Esophagus mucosa (tissue), 1 donor: ENCODE results near the gene MRAP2. TPM values are rescaled to one million over a fixed set of nuclear protein-coding genes. Genes with fewer than 3 reads are reported as not detected.
A peak's percentile ranks its signal among the peaks of the same experiment; 100 is the strongest.
"Not testable (repeated sequence)": the region's sequence is repeated elsewhere in the genome, so short reads cannot be mapped to it uniquely, and the experiment has no call there.

Experiments used
- ATAC-seq: fragments of 200-7000 bp; cut with Tn5 transposase; one replicate; pipeline ENCODE4 v1.9.1; 2020
- total RNA-seq: library from RNA; stranded (reverse); gene quantifications from one replicate; pipeline ENCODE4 v1.2.4, GENCODE V29; 2023
- donor health status: DM: yes; HTN: yes; CAD: no.

Gene MRAP2
- total RNA-seq, 1 donor from 2014 or later, result 1.0 TPM

DNA sequence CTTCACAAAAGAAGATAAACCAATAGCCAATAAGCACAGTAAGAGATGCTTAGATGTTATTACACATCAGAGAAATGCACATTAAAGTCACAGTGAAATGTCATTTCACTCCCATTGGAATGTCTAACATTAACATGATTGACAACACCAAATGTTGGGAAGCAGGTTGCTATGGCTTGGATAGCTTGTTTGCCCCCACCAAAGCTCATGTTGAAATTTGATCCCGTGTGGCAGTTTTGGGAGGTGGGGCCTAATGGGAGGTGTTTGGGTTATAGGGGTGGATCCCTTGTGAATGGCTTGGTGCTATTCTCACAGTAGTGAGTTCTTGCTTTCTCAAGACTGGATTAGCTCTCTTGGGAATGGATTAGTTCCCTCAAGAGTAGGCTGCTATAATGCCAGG, 44.8 kb downstream of the MRAP2 start:
- no peak for ATAC-seq

DNA sequence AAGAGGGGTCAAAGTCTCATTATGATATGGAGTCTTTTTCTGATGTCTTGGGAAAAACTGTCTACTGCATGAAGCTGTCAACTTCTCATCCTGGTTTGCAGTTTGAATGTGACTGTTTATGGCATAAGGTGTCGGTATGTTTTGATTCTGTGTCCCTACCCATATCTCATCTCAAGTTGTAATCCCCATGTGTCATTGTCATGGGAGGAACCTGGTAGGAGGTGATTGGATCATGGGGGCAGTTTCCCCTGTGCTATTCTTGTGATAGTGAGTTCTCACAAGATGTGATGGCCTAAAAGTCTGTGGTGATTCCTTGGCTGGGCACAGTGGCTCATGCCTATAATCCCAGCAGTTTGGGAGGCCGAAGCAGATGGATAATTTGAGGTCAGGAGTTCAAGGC, 47.6 kb downstream of the MRAP2 start:
- no peak for ATAC-seq

DNA sequence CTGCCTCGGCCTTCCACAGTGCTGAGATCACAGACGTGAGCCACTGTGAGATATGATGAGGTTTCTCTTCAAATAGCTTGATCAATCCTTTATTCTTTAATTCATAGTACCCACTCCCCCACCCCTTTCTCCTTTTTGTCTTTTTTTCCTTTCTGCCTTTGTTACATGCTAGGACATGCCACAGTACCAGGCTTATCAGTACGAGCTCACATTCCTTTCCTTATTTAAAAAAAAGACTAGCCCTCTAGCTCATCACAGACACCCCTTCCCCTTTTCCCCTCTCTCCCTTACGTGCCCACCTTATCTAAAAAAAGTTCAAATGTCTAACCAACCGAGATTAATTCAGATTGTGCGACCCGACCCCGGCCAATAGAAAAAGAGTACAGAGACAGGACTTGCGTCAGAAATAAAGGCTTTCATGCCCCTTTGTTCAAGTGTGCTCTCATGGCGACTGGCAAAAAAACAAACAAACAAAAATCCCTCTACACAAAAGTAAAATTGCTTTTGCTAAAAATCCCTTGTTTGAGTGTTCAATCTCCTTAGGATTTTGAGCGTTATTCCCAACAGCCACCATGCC, 49.2 kb downstream of the MRAP2 start:
- no peak for ATAC-seq

DNA sequence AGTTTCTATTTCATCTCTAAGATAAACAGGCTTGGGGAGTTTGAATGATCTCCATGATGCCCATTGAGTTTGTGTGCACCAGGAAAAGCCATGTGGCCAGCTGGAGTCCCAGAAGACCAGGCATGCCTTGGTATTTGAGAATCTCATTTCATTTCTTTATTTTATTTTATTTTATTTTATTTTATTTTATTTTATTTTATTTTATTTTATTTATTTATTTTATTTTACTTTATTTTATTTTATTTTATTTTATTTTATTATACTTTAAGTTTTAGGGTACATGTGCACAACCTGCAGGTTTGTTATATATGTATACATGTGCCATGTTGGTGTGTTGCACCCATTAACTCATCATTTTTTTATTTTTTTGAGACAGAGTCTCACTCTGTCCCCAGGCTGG, 51.1 kb downstream of the MRAP2 start:
- not testable (repeated sequence) for ATAC-seq

GRCh38 chr6:84086056-84086455, 52.5 kb downstream of the MRAP2 start:
- no peak for ATAC-seq

GRCh38 chr6:84086545-84087429, 53.2 kb downstream of the MRAP2 start:
- ATAC-seq, result no peak

DNA sequence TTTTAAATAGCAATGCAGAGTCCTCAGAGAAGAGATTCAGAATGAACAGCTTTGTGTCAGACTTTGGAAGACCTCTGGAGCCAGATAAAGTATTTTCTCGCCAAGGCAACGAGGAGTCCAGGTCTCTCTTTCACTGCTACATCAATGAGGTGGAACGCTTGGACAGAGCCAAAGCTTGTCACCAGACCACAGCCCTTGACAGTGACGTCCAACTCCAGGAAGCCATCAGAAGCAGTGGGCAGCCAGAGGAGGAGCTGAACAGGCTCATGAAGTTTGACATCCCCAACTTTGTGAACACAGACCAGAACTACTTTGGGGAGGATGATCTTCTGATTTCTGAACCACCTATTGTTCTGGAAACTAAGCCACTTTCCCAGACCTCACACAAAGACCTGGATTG, 55.5 kb downstream of the MRAP2 start:
- ATAC-seq, result no peak

DNA sequence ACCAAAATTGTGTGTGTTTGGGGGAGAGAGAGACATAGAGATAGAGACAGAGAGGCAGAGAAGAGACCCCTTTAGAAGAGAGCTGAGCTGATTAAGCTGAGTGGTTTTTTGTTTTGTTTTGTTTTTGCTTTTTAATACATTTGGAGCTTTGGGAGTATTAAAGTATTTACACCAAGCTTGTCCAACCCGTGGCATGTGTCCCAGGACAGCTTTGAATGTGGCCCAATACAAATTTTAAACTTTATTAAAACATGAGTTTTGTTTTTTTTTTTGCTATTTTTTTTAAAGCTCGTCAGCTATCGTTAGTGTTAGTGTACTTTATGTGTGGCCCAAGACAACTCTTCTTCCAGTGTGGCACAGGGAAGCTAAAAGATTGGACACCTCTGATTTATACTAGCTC, 56.0 kb downstream of the MRAP2 start:
- ATAC-seq, result no peak

- peak; percentile 67 for ATAC-seq
Observed at GRCh38 chr6:84093441-84094435, 60.2 kb downstream of the MRAP2 start.

DNA sequence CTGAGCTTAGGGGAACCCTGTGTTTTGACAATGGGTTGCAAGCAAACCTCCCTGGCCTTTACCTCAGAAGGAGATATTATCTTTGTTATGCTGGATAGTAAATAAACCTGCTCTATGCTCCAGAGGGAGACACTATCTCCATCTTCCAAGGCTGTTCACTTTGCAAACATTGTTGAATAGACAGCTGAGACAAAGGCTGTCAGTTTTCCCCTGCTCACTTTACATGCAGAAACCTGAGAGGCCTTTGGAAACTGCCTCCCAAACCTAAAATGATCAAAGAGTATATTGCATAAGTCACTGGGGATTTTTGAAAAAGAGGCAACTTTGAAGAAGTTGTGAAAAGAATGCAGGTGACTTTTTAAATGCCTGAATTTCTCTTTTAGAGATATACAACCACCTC, 61.6 kb downstream of the MRAP2 start:
- ATAC-seq, result no peak

DNA sequence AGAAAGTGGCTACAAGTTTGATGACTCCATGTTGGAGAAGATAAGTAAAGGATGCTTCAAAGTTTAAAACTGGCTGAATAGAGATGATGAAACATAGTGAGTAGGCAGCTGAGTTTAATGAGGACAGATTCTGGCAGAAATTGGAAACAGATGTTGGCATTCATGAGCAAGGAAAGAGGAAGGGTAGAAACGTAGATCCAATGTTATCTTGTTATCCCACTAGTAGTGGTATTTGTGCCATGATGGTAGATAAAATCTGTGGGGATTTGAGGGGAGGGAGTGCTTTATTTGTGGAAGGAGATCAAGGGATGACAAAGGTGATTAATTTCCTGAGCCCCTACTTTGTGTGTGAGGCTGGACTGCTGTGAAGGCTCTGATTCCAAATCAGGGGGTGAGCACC, 69.5 kb downstream of the MRAP2 start:
- no peak for ATAC-seq

DNA sequence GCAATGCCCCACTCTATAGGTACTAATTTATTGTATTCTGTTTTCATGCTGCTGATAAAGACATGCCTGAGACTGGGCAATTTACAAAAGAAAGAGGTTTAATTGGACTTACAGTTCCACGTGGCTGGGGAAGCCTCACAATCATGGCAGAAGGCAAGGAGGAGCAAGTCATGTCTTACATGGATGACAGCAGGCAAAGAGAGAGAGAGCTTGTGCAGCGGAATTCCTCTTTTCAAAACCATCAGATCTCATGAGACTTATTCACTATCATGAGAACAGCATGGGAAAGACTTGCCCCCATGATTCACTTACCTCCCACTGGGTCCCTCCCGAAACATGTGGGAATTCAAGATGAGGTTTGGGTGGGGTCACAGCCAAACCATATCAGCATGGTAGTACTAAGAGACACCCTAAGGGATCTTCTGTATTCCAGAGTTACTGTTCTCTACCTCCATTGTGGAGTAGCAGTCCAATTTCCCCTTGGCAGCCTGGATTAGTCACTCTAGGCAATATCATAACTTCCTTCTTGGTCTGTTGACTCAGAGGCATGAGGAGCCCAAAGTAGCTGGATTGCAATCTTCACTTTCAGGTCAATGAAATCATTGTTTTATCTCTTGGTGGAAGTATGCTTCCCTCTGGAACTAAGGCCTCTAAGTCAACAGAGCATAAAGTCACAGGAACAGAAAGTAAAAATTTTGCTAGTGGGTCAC, 71.8 kb downstream of the MRAP2 start:
- ATAC-seq, result not testable (repeated sequence)

DNA sequence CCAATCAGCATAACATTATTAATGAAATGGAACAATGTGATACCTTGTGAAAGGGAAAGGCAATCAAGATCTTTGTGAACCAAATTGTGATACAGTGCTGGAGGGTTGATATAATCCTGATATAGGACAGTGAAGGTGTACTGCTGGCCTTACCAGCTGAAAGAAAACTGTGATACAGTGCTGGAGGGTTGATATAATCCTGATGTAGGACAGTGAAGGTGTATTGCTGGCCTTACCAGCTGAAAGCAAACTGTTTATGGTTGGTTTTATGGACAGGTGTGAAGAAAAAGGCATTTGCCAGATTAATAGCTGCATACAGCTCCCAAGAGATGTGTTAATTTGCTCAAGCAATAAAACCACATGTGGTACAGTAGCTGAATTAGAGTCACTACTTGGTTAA, 73.9 kb downstream of the MRAP2 start:
- no peak for ATAC-seq

- not testable (repeated sequence) for ATAC-seq
Observed at GRCh38 chr6:84111351-84111750, 77.8 kb downstream of the MRAP2 start.

- ATAC-seq, result not testable (repeated sequence)
Observed at GRCh38 chr6:84114933-84115594, 81.5 kb downstream of the MRAP2 start.

DNA sequence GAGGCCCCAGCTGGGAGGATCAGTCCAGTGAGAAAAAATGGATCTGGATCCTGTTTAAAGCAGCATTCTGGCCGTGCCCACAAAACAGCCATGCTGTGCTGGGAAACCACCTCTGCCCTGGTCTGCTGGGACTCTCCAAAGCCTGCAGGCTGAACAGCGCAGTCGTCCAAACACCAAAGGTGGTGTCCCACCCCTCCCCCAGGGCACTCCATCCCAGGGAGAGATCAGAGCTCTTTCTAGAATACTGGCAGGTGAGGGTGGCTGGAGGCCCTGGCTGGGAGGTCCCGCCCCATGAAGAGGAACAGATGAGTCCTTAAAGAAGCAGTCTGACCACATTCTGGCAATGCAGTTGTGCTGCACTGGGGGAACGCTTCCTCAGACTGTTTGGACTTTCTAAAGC, 84.6 kb downstream of the MRAP2 start:
- no peak for ATAC-seq

DNA sequence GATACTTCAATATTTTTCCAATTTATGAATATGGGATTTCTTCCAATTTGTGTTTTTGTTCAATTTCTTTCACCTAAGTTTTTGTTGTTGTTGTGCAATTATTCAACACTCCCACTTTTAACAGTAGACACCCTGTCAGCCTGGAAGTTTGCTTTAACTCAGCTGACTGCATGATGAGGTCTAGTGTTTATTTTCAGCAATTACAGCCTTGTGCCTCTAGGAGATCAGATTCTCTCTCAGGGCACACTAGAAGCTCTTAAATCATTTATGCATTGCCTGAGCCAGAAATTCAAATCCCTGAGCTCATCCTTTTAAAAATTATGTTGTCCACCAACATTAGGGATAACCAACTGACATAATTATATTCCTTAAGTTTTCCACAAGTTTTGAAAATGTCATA, 85.7 kb downstream of the MRAP2 start:
- no peak for ATAC-seq

DNA sequence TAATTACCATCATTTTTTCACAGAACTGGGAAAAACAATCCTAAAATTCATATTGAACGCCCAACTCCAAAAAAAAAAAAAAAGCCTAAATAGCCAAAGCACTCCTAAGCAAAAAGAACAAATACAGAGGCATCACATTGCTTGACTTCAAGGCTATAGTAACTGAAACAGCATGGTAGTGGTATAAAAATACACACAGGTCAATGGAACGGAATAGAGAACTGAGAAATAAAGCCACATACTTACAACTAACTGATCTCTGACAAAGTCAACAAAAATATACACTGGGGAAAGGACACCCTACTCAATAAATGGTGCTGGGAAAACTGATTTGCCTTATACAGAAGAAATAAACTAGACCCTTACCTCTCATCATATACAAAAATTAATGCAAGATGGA, 89.6 kb downstream of the MRAP2 start:
- no peak for ATAC-seq

- not testable (repeated sequence) for ATAC-seq
Observed at GRCh38 chr6:84129588-84129987, 96.0 kb downstream of the MRAP2 start.

DNA sequence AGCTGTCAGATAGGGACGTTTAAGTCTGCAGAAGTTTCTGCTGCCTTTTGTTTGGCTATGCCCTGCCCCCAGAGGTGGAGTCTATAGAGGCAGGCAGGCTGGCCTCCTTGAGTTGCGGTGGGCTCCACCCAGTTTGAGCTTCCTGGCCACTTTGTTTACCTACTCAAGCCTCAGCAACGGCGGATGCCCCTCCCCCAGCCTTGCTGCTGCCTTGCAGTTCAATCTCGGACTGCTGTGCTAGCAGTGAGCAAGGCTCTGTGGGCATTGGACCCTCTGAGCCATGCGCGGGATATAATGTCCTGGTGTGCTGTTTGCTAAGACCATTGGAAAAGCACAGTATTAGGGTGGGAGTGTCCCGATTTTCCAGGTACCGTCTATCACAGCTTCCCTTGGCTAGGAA, 99.8 kb downstream of the MRAP2 start:
- ATAC-seq, result not testable (repeated sequence)

GRCh38 chr6:84135291-84135690, 101.7 kb downstream of the MRAP2 start:
- ATAC-seq, result no peak
